Osteoblast (primary cell): ENCODE results near the gene ERRFI1. TPM values are rescaled to one million over a fixed set of nuclear protein-coding genes. Genes with fewer than 3 reads are reported as not detected.
"Not testable (repeated sequence)": the region's sequence is repeated elsewhere in the genome, so short reads cannot be mapped to it uniquely, and the experiment has no call there.

ENCODE experiments used
- DNase-seq: peaks from one replicate; pipeline ENCODE4 v3.0.0; 2011; ENCODE audit warnings: low spot score, mixed read lengths; ENCODE audit not compliant: insufficient read length; ENCODE audit errors: missing footprints
- H2AFZ ChIP-seq: 2 replicates; pipeline ENCODE4 v1.6.0; 2011; ENCODE audit warnings: mild to moderate bottlenecking, low read length
- H3K27ac ChIP-seq: 2 replicates; pipeline ENCODE4 v1.5.1; 2011; ENCODE audit warnings: mild to moderate bottlenecking, low read depth, low read length, moderate library complexity
- H3K27me3 ChIP-seq: 2 replicates; pipeline ENCODE4 v1.6.0; 2012; ENCODE audit warnings: mild to moderate bottlenecking, control low read depth, inconsistent platforms, low read length, moderate library complexity; ENCODE audit not compliant: insufficient read depth
- H3K36me3 ChIP-seq: 2 replicates; pipeline ENCODE4 v1.5.1; 2011; ENCODE audit warnings: mild to moderate bottlenecking, low read length, control low read depth, moderate library complexity; ENCODE audit not compliant: insufficient read depth
- H3K4me1 ChIP-seq: 2 replicates; pipeline ENCODE4 v1.5.1; 2011; ENCODE audit warnings: mild to moderate bottlenecking, low read length, control low read depth, moderate library complexity; ENCODE audit not compliant: insufficient read depth
- H3K4me2 ChIP-seq: 2 replicates; pipeline ENCODE4 v1.6.0; 2011; ENCODE audit warnings: mild to moderate bottlenecking, low read length; ENCODE audit not compliant: insufficient read depth
- H3K4me3 ChIP-seq: fragments of 200-600 bp; sonication (generic); 3 replicates; pipeline ENCODE4 v1.5.1; 2012; ENCODE audit warnings: mild to moderate bottlenecking, low read length, inconsistent platforms; ENCODE audit not compliant: insufficient read depth
- H3K79me2 ChIP-seq: 2 replicates; pipeline ENCODE4 v1.6.0; 2012; ENCODE audit warnings: mild to moderate bottlenecking, low read length, control low read depth, inconsistent platforms; ENCODE audit not compliant: insufficient read depth
- H3K9me3 ChIP-seq: 2 replicates; pipeline ENCODE4 v1.5.1; 2011; ENCODE audit warnings: low read depth, low read length, control low read depth
- H4K20me1 ChIP-seq: 2 replicates; pipeline ENCODE4 v1.6.0; 2012; ENCODE audit warnings: mild to moderate bottlenecking, low read length, control low read depth; ENCODE audit not compliant: insufficient read depth
- total RNA-seq: library from RNA; depleted of rRNA; stranded (reverse); fragments of >200 nt; gene quantifications from 2 replicates; pipeline ENCODE4 v1.2.3, GENCODE V29; 2012
- TF ChIP-seq, protein P1 (sequence below): IDR thresholded peaks from 2 replicates; pipeline ENCODE4 v1.5.1; 2011; ENCODE audit warnings: mild to moderate bottlenecking, low read depth, low read length, moderate library complexity; ENCODE audit errors: extremely low read depth

ERRFI1 gene
- total RNA-seq, 1 donor, result 69.5 TPM

DNA sequence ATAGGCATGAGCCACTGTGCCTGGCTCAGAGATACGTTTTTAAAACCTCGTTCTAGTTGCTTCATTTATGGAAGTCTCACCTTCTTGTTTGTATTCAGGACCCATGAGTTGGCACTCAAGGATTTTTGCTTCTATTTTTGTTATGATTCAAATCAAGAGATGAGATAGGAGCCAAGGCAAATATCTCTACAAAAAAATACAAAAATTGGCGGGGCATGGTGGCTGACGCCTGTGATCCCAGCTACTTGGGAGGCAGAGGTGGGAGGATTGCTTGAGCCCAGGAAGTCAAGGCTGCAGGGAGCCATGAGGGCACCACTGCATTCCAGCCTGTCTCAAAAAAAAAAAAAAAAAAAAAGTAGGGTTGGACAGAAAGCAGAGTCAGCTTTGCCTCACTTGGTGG lies 36.8 kb upstream of the ERRFI1 start:
- no peaks in the 10 kb centered on the region for H4K20me1 ChIP-seq
- no peaks in the 10 kb centered on the region for H3K27me3 ChIP-seq
- no peak overlapping the region for H3K4me3 ChIP-seq
- peaks cover 30% of the 10 kb centered on the region for H3K4me1 ChIP-seq
- no peak overlapping the region for H3K4me2 ChIP-seq
- no peaks in the 10 kb centered on the region for H3K79me2 ChIP-seq
- peak overlapping the region; percentile 100 for H3K27ac ChIP-seq
- H3K36me3 ChIP-seq, result no peaks in the 10 kb centered on the region
- H2AFZ ChIP-seq, result no peak overlapping the region
- H3K9me3 ChIP-seq, result no peaks in the 10 kb centered on the region
- DNase-seq, result no peak
- TF ChIP-seq, protein P1, sequence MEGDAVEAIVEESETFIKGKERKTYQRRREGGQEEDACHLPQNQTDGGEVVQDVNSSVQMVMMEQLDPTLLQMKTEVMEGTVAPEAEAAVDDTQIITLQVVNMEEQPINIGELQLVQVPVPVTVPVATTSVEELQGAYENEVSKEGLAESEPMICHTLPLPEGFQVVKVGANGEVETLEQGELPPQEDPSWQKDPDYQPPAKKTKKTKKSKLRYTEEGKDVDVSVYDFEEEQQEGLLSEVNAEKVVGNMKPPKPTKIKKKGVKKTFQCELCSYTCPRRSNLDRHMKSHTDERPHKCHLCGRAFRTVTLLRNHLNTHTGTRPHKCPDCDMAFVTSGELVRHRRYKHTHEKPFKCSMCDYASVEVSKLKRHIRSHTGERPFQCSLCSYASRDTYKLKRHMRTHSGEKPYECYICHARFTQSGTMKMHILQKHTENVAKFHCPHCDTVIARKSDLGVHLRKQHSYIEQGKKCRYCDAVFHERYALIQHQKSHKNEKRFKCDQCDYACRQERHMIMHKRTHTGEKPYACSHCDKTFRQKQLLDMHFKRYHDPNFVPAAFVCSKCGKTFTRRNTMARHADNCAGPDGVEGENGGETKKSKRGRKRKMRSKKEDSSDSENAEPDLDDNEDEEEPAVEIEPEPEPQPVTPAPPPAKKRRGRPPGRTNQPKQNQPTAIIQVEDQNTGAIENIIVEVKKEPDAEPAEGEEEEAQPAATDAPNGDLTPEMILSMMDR, result no peak

DNA sequence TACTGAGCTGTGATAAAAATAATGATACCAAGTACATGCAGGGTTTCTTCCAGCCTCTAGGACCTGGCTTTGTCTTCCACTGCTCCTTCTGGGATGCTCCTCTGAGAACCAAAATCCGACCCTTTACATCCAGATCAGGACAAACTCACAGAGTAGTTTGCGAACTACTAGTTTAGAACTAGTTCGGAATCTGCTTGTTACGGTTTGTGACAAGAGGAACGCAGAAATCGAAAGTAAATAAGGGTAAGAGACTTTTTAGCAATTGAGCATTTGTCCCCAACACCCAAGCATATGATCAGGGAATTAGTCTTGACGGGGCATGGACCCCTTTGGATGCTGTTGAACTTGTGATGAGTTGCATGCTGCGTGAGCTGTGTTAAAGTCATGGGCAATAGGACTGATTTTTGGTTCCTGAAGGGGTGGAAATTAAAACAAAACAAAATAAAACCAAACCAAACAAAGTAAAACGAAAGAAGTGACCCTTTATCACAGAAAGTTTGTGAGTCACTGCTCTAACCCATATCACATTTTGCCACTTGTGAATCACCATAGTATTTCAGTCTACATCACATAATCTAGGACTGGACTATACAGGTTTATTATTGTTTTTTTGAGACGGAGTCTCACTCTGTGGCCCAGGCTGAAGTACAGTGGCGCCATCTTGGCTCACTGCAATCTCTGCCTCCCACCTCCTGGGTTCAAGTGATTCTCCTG lies 35.7 kb upstream of the ERRFI1 start:
- Histone ChIP-seq H3K4me2 (peak overlapping the region; percentile 94), H3K27ac (peak overlapping the region; percentile 100), H3K36me3 (no peaks in the 10 kb centered on the region), H3K79me2 (no peaks in the 10 kb centered on the region), H3K27me3 (no peaks in the 10 kb centered on the region), H3K9me3 (no peaks in the 10 kb centered on the region), H2AFZ (peak overlapping the region; percentile 48), H4K20me1 (no peaks in the 10 kb centered on the region), H3K4me1 (peaks cover 30% of the 10 kb centered on the region), H3K4me3 (peak overlapping the region; percentile 62)
- TF ChIP-seq, protein P1, result peak; percentile 6
- DNase-seq, result peak; percentile 87

DNA sequence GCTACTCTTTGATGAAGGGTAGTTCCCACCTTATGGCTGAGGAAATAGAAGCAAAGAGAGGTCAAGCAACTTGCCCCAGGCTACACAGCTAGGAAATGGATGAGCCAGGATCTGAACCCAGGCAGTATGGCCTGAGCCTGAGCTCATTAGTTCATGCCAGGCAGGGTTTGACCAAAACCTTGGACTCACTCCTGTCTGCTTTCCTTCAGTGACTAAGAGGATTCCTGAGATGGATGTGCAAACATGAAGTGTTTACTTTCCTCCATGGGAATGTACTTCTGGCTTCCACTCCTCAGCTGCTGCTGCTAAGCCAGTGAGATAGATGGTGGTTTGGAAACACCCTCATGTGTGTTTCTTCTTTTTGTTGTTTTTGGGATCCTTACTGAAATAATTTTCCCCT lies 35.1 kb upstream of the ERRFI1 start:
- no peaks in the 10 kb centered on the region for H3K79me2 ChIP-seq
- no peaks in the 10 kb centered on the region for H3K36me3 ChIP-seq
- no peaks in the 10 kb centered on the region for H4K20me1 ChIP-seq
- H3K27me3 ChIP-seq, result no peaks in the 10 kb centered on the region
- H3K27ac ChIP-seq, result peak overlapping the region; percentile 100
- DNase-seq, result peak; percentile 93
- H3K4me2 ChIP-seq, result peak overlapping the region; percentile 94
- peaks cover 34% of the 10 kb centered on the region for H3K4me1 ChIP-seq
- peak overlapping the region; percentile 62 for H3K4me3 ChIP-seq
- no peaks in the 10 kb centered on the region for H3K9me3 ChIP-seq
- TF ChIP-seq, protein P1, result no peak
- H2AFZ ChIP-seq, result no peak overlapping the region

DNA sequence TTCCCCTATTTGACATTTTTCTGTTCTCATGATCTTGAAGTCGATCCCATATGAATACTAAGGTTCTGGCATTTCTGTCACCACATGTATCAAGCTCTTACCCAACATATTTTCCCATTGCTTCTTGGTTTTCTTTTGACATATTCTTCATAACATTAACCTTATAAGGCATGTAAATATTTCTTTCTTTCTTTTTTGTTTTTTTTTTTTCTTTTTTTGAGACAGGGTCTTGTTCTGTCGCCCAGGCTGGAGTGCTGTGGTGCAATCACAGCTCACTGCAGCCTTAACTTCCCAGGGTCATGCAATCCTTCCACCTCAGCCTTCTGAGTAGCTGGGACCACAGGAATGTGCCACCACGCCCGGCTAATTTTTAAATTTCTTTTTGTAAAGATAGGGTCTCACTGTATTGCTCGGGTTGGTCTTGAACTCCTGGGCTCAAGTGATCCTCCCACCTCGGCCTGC lies 33.1 kb upstream of the ERRFI1 start:
- H3K27me3 ChIP-seq, result no peaks in the 10 kb centered on the region

DNA sequence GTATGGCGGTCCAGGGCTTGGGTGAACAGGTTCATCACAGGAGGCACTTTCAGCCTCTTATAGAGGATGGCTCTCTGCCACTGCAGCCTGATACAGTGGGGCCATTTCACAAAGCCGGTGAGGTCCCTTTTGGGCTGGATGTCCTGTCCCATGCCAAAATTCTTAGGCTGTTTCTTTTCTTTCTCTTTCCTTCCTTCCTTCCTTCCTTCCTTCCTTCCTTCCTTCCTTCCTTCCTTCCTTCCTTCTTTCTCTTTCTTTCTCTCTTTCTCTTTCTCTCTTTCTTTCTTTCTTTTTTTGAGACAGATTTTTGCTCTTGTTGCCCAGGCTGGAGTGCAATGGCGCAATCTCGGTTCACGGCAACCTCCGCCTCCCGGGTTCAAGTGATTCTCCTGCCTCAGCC lies 31.7 kb upstream of the ERRFI1 start:
- not testable (repeated sequence) for H3K4me3 ChIP-seq, DNase-seq, H3K79me2 ChIP-seq, H3K4me2 ChIP-seq, H3K27ac ChIP-seq, H3K27me3 ChIP-seq, H3K36me3 ChIP-seq, H3K9me3 ChIP-seq, H4K20me1 ChIP-seq, H2AFZ ChIP-seq
- peaks cover 36% of the 10 kb centered on the region for H3K4me1 ChIP-seq

More for the DNA sequence above, 33.1 kb upstream of the ERRFI1 start:
- Histone ChIP-seq H3K9me3 (no peaks in the 10 kb centered on the region), H3K79me2 (no peaks in the 10 kb centered on the region), H4K20me1 (no peaks in the 10 kb centered on the region), H3K36me3 (no peaks in the 10 kb centered on the region), H3K27ac (peak overlapping the region; percentile 69), H3K4me2 (peak overlapping the region; percentile 2), H3K4me3 (no peak overlapping the region), H2AFZ (no peak overlapping the region), H3K4me1 (peaks cover 36% of the 10 kb centered on the region)
- peak; percentile 30 for DNase-seq
- TF ChIP-seq, protein P1, result no peak
